Common myeloid progenitor, CD34-positive (primary cell): ENCODE measurements around the gene TRABD2B.

Source experiments
- CTCF ChIA-PET: fragments of 350-600 bp; sonication (Branson Sonifier 250); formaldehyde crosslinking; loops from one replicate; lab custom pipeline; 2021; ENCODE audit warnings: antibody characterized with exemption; lab: Charles Lee
- POLR2A ChIA-PET: fragments of 350-600 bp; sonication (Branson Sonifier 250); formaldehyde crosslinking; loops from one replicate; lab custom pipeline; 2021; ENCODE audit warnings: antibody characterized with exemption; lab: Charles Lee
- DNase-seq, 3 donors: peaks; one replicate each; pipeline versions ENCODE4 v3.0.0 to v3.0.0-alpha.2; 2013
- H3K27ac ChIP-seq, 2 experiments: 1 replicate in 1 of 2; 2 replicates in 1 of 2; pipeline ENCODE4 v1.7.0; 2013; ENCODE audit warnings: inconsistent platforms in 2 of 2, low read length in 2 of 2, mild to moderate bottlenecking in 2 of 2, low read depth in 1 of 2, moderate library complexity in 1 of 2; ENCODE audit not compliant: severe bottlenecking in 2 of 2, insufficient read depth in 1 of 2, poor library complexity in 1 of 2
- H3K27me3 ChIP-seq, 5 experiments: replicated peaks in 2 of 5; 1 replicate in 3 of 5; 2 replicates in 2 of 5; pipeline versions ENCODE4 v1.6.1 to v1.7.0; 2013; ENCODE audit warnings: low read length in 4 of 5, mild to moderate bottlenecking in 2 of 5, moderate library complexity in 2 of 5, inconsistent platforms in 1 of 5; ENCODE audit not compliant: insufficient read depth in 5 of 5, control insufficient read depth in 4 of 5
- H3K36me3 ChIP-seq, 4 experiments: 1 replicate in 2 of 4; 2 replicates in 2 of 4; pipeline versions ENCODE4 v1.6.1 to v1.7.0; 2013; ENCODE audit warnings: low read length in 3 of 4, control low read depth in 1 of 4, mild to moderate bottlenecking in 1 of 4; ENCODE audit not compliant: control insufficient read depth in 4 of 4, insufficient read depth in 4 of 4
- H3K4me1 ChIP-seq, 4 experiments: 1 replicate in 3 of 4; 2 replicates in 1 of 4; pipeline versions ENCODE4 v1.6.1 to v1.7.1; 2013; ENCODE audit warnings: low read length in 3 of 4, mild to moderate bottlenecking in 3 of 4, control low read depth in 1 of 4, inconsistent platforms in 1 of 4, moderate library complexity in 1 of 4; ENCODE audit not compliant: control insufficient read depth in 4 of 4, insufficient read depth in 4 of 4; ENCODE audit errors: control extremely low read depth in 1 of 4
- H3K4me3 ChIP-seq, 7 experiments: 1 replicate in 4 of 7; 2 replicates in 3 of 7; pipeline versions ENCODE4 v1.5.1 to v1.7.0; 2013; ENCODE audit warnings: mild to moderate bottlenecking in 7 of 7, low read length in 6 of 7, moderate library complexity in 6 of 7, inconsistent platforms in 2 of 7, low read depth in 2 of 7, control low read depth in 1 of 7; ENCODE audit not compliant: insufficient read depth in 4 of 7, control insufficient read depth in 1 of 7; ENCODE audit errors: extremely low read depth in 1 of 7
- H3K9me3 ChIP-seq, 5 experiments: 1 replicate in 4 of 5; 2 replicates in 1 of 5; pipeline versions ENCODE4 v1.6.1 to v1.7.1; 2013; ENCODE audit warnings: low read length in 4 of 5, mild to moderate bottlenecking in 2 of 5, inconsistent platforms in 1 of 5, low read depth in 1 of 5, moderate library complexity in 1 of 5; ENCODE audit not compliant: control insufficient read depth in 4 of 5, insufficient read depth in 2 of 5; ENCODE audit errors: control extremely low read depth in 1 of 5
- WGBS: methylation state at CpG from one replicate; pipeline ENCODE4 v1.1.5; 2013; ENCODE audit not compliant: insufficient coverage; 5-methylcytosine and 5-hydroxymethylcytosine counted together

Gene TRABD2B

GRCh38 chr1:47792779-47793178, 204.4 kb downstream of the TRABD2B start:
- no peak for DNase-seq
- H3K36me3 ChIP-seq, result no peaks in the 10 kb centered on the region
- no peaks in the 10 kb centered on the region for H3K9me3 ChIP-seq
- H3K4me3 ChIP-seq, result no peak overlapping the region
- H3K27ac ChIP-seq, result no peak overlapping the region
- H3K4me1 ChIP-seq, result peaks cover 0 to 2% (median 0%) of the 10 kb centered on the region in 4 experiments
- H3K27me3 ChIP-seq, result peaks cover 0 to 2% (median 0%) of the 10 kb centered on the region in 5 experiments
- WGBS, result 80% methylated on average over 1 of the region's 3 CpGs
- CTCF ChIA-PET, result interaction anchor here (1.1 kb wide), 1 partner anchor 404 kb away, joined by 3 read pairs; no protein-coding TSS in a partner anchor
- POLR2A ChIA-PET, result no interaction called here

- no peaks in the 10 kb centered on the region for H3K4me1 ChIP-seq
- no peak overlapping the region for H3K27ac ChIP-seq
- H3K27me3 ChIP-seq, result peaks cover 0 to 3% (median 0%) of the 10 kb centered on the region in 5 experiments
- 94% methylated on average over 6 of the region's 7 CpGs for WGBS
- ChIA-PET CTCF (interaction anchor here (1.1 kb wide), 1 partner anchor 403 kb away, joined by 3 read pairs; no protein-coding TSS in a partner anchor), POLR2A (no interaction called here)
- no peaks in the 10 kb centered on the region for H3K36me3 ChIP-seq
- no peak overlapping the region for H3K4me3 ChIP-seq
- H3K9me3 ChIP-seq, result no peaks in the 10 kb centered on the region
- DNase-seq, result no peak
Observed at GRCh38 chr1:47791879-47792608, 205.1 kb downstream of the TRABD2B start.

DNA sequence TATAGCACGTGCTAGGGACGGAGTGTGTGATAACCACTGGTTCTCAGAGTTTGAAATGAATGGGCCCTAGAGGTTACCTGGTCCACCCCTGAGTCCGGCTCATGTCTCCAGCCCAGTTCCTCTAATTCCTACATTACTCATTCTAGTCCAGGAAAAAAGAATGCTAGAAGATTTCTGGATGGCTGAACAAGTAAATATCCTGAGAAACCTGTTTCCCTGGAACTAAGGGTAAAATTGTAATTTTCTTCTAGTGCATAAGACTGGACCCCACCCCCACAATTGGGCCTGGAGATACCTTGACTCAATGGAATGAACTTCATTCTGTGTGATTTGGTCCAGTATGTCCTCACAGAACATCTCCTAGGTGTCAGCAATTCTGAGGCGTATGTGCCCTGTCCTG, 208.4 kb downstream of the TRABD2B start:
- ChIA-PET POLR2A (no interaction called here), CTCF (no interaction called here)
- no peaks in the 10 kb centered on the region for H3K4me1 ChIP-seq
- no peaks in the 10 kb centered on the region for H3K36me3 ChIP-seq
- peaks cover 0 to 8% (median 2%) of the 10 kb centered on the region in 5 experiments for H3K27me3 ChIP-seq
- H3K4me3 ChIP-seq, result no peak overlapping the region
- H3K9me3 ChIP-seq, result no peaks in the 10 kb centered on the region
- DNase-seq, result no peak
- WGBS, result 100% methylated on average over 3 of the region's 4 CpGs
- H3K27ac ChIP-seq, result no peak overlapping the region

DNA sequence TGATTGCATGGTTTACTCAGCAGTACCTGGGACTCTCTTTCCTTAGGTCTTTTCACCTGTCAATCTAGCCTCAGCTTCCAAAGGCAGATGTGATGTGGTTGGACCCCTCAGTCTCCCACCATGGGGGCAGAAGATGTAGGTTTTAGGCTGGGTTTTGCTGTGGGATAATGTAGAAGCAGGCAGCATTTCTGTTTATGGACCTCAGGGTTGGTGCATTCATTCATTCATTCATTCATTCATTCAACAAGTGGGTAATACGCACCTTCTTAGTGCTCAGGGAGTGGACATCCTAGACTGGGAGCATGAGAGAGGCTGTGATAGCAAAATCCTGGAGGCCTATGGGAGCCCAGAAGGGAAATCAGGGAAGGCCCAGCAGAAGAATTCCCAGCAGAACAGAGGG, 209.6 kb downstream of the TRABD2B start:
- DNase-seq, result no peak
- Histone ChIP-seq H3K4me1 (no peaks in the 10 kb centered on the region), H3K9me3 (no peaks in the 10 kb centered on the region), H3K27me3 (peaks cover 0 to 8% (median 2%) of the 10 kb centered on the region in 5 experiments), H3K36me3 (no peaks in the 10 kb centered on the region), H3K27ac (no peak overlapping the region), H3K4me3 (no peak overlapping the region)
- 80% methylated on average over 1 of the region's 1 CpG for WGBS
- POLR2A ChIA-PET, result no interaction called here
- CTCF ChIA-PET, result no interaction called here

DNA sequence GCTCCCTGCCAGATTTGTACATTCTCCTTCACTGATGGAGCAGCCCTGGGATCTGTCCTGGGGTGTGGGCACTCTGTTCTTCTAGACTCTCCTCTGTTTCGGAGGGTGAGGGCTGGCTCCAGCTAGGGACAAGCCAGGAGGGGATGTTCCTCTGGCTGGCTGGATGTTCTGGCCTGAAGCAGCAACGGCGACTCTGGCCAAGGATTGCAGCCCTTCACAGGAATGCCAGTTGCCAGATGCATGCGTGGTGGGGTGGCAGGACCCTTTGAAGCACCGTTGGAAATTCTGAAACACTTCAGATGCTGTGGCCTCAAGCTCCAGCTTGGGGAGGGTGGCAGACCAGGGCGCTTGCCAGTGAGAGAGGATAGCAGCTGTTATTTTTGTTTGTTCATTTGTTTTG, 210.9 kb downstream of the TRABD2B start:
- Histone ChIP-seq H3K4me1 (no peaks in the 10 kb centered on the region), H3K9me3 (no peaks in the 10 kb centered on the region), H3K4me3 (no peak overlapping the region), H3K27ac (no peak overlapping the region), H3K27me3 (peaks cover 0 to 7% (median 2%) of the 10 kb centered on the region in 5 experiments), H3K36me3 (no peaks in the 10 kb centered on the region)
- ChIA-PET POLR2A (no interaction called here), CTCF (interaction anchor here (0.6 to 1.6 kb wide), 2 partner anchors 9 to 30 kb away, joined by 3 to 4 read pairs; no protein-coding TSS in a partner anchor)
- 96% methylated on average over 5 of the region's 6 CpGs for WGBS
- DNase-seq, result no peak

DNA sequence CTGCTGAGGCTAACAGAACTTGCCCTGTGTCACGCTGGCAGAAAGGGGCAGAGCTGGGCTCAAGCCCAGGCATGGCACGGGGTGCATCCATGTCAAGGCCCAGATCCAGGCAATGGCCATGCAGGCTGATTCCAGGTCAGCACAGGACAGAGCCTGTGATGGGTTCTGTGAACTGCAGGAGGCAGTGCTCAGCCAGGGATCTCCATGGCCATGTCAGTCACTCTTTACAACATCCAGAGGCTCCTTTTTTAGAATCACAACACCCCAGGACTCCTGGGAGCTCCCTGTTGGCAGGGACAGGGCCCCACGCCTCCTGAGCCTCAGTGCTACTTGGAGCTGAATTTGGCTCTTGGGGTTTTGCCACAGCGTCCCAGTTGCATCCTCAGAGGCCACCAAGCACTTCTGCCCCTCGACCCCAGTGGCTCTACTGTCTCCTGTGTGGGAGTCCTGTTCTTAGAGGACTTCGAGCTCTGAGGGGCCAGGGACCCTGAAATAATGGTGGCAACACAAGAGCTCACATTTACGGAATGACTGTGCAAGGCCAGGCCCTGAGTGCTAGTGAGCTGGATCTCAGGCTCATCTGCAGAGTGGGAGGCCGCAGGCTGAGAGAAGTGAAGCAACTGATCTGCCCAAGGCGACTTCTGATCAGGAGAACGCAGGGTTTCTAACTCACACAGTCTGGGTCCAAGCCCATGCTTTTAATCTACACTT, 211.5 kb downstream of the TRABD2B start:
- H3K36me3 ChIP-seq, result no peaks in the 10 kb centered on the region
- 96% methylated on average over 10 of the region's 10 CpGs for WGBS
- POLR2A ChIA-PET, result no interaction called here
- H3K4me3 ChIP-seq, result no peak overlapping the region
- no peak for DNase-seq
- H3K27ac ChIP-seq, result no peak overlapping the region
- peaks cover 0 to 6% (median 0%) of the 10 kb centered on the region in 5 experiments for H3K27me3 ChIP-seq
- H3K9me3 ChIP-seq, result no peaks in the 10 kb centered on the region
- no peaks in the 10 kb centered on the region for H3K4me1 ChIP-seq
- CTCF ChIA-PET, result interaction anchor here (0.6 to 1.6 kb wide), 2 partner anchors 8 to 29 kb away, joined by 3 to 4 read pairs; no protein-coding TSS in a partner anchor

GRCh38 chr1:47785118-47785517, 212.1 kb downstream of the TRABD2B start:
- WGBS, result 84% methylated on average over 4 of the region's 4 CpGs
- DNase-seq, result no peak
- Histone ChIP-seq H3K36me3 (no peaks in the 10 kb centered on the region), H3K27me3 (peaks cover 0 to 6% (median 0%) of the 10 kb centered on the region in 5 experiments), H3K4me3 (no peak overlapping the region), H3K9me3 (no peaks in the 10 kb centered on the region), H3K27ac (no peak overlapping the region), H3K4me1 (no peaks in the 10 kb centered on the region)
- ChIA-PET CTCF (interaction anchor here (0.6 to 1.6 kb wide), 2 partner anchors 8 to 130 kb away, joined by 3 to 4 read pairs; no protein-coding TSS in a partner anchor), POLR2A (no interaction called here)
